ENCODE data around the gene MAD1L1.

- TF ChIP-seq CEBPB (IDR thresholded peaks at IDR 0.05; ENCODE audit: low read depth, low read length), result no peak
- TF ChIP-seq BHLHE40 (IDR thresholded peaks at IDR 0.05; ENCODE audit: low read depth, low read length), result no peak
- TF ChIP-seq CTCF (conservative IDR thresholded peaks at IDR 0.05; ENCODE audit: low read depth, low read length), result no peak
- TF ChIP-seq POLR2A (IDR thresholded peaks at IDR 0.05; ENCODE audit: low read depth, low read length), result no peak
- TF ChIP-seq MXI1 (IDR thresholded peaks at IDR 0.05; ENCODE audit: borderline replicate concordance, low read depth, low read length), result no peak
- no peak for TF ChIP-seq MAFK (IDR thresholded peaks at IDR 0.05; ENCODE audit: low read depth, low read length)
- no peak for TF ChIP-seq RAD21 (IDR thresholded peaks at IDR 0.05; ENCODE audit: low read length)
Observed at GRCh38 chr7:1810521-1810920, 422.2 kb downstream of the MAD1L1 start.
